ENCODE measurements around the gene DYNLL1. TPM values are rescaled to one million over a fixed set of nuclear protein-coding genes. Genes with fewer than 3 reads are reported as not detected.

DYNLL1 gene
- total and polyA plus RNA-seq, 2 experiments from 2014 or later = 310 to 868 TPM

DNA sequence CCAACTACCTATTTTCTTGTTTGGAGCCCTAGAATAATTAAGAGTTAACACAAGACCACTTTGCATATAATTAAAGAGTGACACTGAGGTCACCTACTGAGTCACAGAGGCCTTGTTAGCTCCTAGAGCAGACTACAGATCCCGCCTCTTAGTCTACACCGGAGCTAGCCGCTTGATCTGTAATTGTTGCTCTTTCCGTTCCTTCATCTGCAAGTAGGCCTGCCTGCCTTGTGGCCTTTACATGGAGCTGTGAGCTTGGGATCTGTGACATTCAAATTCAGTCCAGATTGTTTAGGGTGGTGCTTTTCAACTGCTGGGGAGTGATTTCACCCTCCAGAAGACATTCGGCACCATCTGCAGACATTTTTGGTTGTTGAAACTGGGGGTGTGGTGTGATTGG, 5.6 kb upstream of the DYNLL1 start:
- Histone ChIP-seq H3F3A (replicated peaks; ENCODE audit: low read depth) (no peaks in the 10 kb centered on the region), H3K27ac (ENCODE audit: low read depth) (no peak overlapping the region), H3K36me3 (ENCODE audit: insufficient read depth) (no peaks in the 10 kb centered on the region), H4K20me1 (replicated peaks; ENCODE audit: insufficient read depth) (no peaks in the 10 kb centered on the region), H3K79me2 (replicated peaks; ENCODE audit: insufficient read depth) (no peaks in the 10 kb centered on the region), H3K4me2 (no peak overlapping the region), H3K27me3 (ENCODE audit: insufficient read depth) (no peaks in the 10 kb centered on the region), H3K9me2 (ENCODE audit: insufficient read depth) (no peaks in the 10 kb centered on the region), H3K4me1 (ENCODE audit: insufficient read depth) (peaks cover 6% of the 10 kb centered on the region; the same call in 1 of the 2 replicates), H3K4me3 (no peak overlapping the region), H2AFZ (no peak overlapping the region)
- TF ChIP-seq STAT1 (IDR thresholded peaks at IDR 0.05; ENCODE audit: unreplicated experiment) = no peak
- TF ChIP-seq EZH2phosphoT487 (IDR thresholded peaks at IDR 0.05; ENCODE audit: unreplicated experiment) = no peak
- no peak for TF ChIP-seq EZH2 (IDR thresholded peaks at IDR 0.05; ENCODE audit: low read depth, unreplicated experiment)
- no peak for TF ChIP-seq POLR2AphosphoS5 (IDR thresholded peaks at IDR 0.05; ENCODE audit: low read depth)
- TF ChIP-seq, protein P1, sequence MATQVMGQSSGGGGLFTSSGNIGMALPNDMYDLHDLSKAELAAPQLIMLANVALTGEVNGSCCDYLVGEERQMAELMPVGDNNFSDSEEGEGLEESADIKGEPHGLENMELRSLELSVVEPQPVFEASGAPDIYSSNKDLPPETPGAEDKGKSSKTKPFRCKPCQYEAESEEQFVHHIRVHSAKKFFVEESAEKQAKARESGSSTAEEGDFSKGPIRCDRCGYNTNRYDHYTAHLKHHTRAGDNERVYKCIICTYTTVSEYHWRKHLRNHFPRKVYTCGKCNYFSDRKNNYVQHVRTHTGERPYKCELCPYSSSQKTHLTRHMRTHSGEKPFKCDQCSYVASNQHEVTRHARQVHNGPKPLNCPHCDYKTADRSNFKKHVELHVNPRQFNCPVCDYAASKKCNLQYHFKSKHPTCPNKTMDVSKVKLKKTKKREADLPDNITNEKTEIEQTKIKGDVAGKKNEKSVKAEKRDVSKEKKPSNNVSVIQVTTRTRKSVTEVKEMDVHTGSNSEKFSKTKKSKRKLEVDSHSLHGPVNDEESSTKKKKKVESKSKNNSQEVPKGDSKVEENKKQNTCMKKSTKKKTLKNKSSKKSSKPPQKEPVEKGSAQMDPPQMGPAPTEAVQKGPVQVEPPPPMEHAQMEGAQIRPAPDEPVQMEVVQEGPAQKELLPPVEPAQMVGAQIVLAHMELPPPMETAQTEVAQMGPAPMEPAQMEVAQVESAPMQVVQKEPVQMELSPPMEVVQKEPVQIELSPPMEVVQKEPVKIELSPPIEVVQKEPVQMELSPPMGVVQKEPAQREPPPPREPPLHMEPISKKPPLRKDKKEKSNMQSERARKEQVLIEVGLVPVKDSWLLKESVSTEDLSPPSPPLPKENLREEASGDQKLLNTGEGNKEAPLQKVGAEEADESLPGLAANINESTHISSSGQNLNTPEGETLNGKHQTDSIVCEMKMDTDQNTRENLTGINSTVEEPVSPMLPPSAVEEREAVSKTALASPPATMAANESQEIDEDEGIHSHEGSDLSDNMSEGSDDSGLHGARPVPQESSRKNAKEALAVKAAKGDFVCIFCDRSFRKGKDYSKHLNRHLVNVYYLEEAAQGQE (IDR thresholded peaks at IDR 0.05; ENCODE audit: unreplicated experiment) = no peak
- TF ChIP-seq ZNF114 (CRISPR knock-in tag; IDR thresholded peaks at IDR 0.05) = no peak
- TF ChIP-seq JUNB (IDR thresholded peaks at IDR 0.05; ENCODE audit: unreplicated experiment) = no peak
- TF ChIP-seq ETS1 (IDR thresholded peaks at IDR 0.05) = no peak
- TF ChIP-seq CREB1 (CRISPR knock-in tag; IDR thresholded peaks at IDR 0.05; ENCODE audit: low read depth) = no peak
- TF ChIP-seq, protein P2, sequence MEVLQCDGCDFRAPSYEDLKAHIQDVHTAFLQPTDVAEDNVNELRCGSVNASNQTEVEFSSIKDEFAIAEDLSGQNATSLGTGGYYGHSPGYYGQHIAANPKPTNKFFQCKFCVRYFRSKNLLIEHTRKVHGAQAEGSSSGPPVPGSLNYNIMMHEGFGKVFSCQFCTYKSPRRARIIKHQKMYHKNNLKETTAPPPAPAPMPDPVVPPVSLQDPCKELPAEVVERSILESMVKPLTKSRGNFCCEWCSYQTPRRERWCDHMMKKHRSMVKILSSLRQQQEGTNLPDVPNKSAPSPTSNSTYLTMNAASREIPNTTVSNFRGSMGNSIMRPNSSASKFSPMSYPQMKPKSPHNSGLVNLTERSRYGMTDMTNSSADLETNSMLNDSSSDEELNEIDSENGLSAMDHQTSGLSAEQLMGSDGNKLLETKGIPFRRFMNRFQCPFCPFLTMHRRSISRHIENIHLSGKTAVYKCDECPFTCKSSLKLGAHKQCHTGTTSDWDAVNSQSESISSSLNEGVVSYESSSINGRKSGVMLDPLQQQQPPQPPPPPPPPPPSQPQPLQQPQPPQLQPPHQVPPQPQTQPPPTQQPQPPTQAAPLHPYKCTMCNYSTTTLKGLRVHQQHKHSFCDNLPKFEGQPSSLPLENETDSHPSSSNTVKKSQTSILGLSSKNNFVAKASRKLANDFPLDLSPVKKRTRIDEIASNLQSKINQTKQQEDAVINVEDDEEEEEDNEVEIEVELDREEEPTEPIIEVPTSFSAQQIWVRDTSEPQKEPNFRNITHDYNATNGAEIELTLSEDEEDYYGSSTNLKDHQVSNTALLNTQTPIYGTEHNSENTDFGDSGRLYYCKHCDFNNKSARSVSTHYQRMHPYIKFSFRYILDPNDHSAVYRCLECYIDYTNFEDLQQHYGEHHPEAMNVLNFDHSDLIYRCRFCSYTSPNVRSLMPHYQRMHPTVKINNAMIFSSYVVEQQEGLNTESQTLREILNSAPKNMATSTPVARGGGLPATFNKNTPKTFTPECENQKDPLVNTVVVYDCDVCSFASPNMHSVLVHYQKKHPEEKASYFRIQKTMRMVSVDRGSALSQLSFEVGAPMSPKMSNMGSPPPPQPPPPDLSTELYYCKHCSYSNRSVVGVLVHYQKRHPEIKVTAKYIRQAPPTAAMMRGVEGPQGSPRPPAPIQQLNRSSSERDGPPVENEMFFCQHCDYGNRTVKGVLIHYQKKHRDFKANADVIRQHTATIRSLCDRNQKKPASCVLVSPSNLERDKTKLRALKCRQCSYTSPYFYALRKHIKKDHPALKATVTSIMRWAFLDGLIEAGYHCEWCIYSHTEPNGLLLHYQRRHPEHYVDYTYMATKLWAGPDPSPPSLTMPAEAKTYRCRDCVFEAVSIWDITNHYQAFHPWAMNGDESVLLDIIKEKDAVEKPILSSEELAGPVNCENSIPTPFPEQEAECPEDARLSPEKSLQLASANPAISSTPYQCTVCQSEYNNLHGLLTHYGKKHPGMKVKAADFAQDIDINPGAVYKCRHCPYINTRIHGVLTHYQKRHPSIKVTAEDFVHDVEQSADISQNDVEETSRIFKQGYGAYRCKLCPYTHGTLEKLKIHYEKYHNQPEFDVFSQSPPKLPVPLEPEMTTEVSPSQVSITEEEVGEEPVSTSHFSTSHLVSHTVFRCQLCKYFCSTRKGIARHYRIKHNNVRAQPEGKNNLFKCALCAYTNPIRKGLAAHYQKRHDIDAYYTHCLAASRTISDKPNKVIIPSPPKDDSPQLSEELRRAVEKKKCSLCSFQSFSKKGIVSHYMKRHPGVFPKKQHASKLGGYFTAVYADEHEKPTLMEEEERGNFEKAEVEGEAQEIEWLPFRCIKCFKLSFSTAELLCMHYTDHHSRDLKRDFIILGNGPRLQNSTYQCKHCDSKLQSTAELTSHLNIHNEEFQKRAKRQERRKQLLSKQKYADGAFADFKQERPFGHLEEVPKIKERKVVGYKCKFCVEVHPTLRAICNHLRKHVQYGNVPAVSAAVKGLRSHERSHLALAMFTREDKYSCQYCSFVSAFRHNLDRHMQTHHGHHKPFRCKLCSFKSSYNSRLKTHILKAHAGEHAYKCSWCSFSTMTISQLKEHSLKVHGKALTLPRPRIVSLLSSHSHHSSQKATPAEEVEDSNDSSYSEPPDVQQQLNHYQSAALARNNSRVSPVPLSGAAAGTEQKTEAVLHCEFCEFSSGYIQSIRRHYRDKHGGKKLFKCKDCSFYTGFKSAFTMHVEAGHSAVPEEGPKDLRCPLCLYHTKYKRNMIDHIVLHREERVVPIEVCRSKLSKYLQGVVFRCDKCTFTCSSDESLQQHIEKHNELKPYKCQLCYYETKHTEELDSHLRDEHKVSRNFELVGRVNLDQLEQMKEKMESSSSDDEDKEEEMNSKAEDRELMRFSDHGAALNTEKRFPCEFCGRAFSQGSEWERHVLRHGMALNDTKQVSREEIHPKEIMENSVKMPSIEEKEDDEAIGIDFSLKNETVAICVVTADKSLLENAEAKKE (CRISPR knock-in tag; IDR thresholded peaks at IDR 0.05) = no peak
- TF ChIP-seq ZNF331 (CRISPR knock-in tag; IDR thresholded peaks at IDR 0.05; ENCODE audit: low read depth) = no peak
- no peak for TF ChIP-seq NANOG (IDR thresholded peaks at IDR 0.05; ENCODE audit: borderline replicate concordance)
- DNase-seq (ENCODE audit: low spot score) (no peak), ATAC-seq (no peak)
- no peaks in the 10 kb centered on the region for H3K9me3 Mint-ChIP-seq
- H3K4me3 Mint-ChIP-seq = no peak overlapping the region
- peaks cover 9% of the 10 kb centered on the region; the same call in 2 of the 3 replicates for H3K36me3 Mint-ChIP-seq (ENCODE audit: low read depth)
- H3K4me1 Mint-ChIP-seq = peaks cover 3% of the 10 kb centered on the region
- H3K27me3 Mint-ChIP-seq (ENCODE audit: insufficient read depth, low read depth, poor library complexity) = peaks cover 2% of the 10 kb centered on the region
- no peak overlapping the region for H3K27ac Mint-ChIP-seq

All from GM23338 (cell line).